BE2C (cell line): Measurements from ENCODE around the gene C1orf56.

Experiments used
- DNase-seq: peaks from one replicate; pipeline ENCODE4 v3.0.0-alpha.2; 2020
- H3K27me3 ChIP-seq: fragments of 250-450 bp; sonication (Bioruptor Pico); 2 replicates; pipeline ENCODE4 v1.5.1; 2020; ENCODE audit warnings: mild to moderate bottlenecking
- H3K36me3 ChIP-seq: fragments of 250-450 bp; sonication (Bioruptor Pico); 2 replicates; pipeline ENCODE4 v1.5.1; 2020; ENCODE audit warnings: mild to moderate bottlenecking
- H3K4me1 ChIP-seq: fragments of 250-450 bp; sonication (Bioruptor Pico); 2 replicates; pipeline ENCODE4 v1.5.1; 2020
- H3K4me3 ChIP-seq: 2 replicates; pipeline ENCODE4 v1.5.1; 2011; ENCODE audit warnings: low read depth, low read length
- H3K9me3 ChIP-seq: fragments of 250-450 bp; sonication (Bioruptor Pico); 2 replicates; pipeline ENCODE4 v1.5.1; 2020
- CTCF ChIP-seq: IDR thresholded peaks from 2 replicates; pipeline ENCODE4 v1.5.1; 2012; ENCODE audit warnings: mild to moderate bottlenecking, low read depth, low read length

Gene C1orf56

GRCh38 chr1:151060007-151060656 lies 12.6 kb downstream of the C1orf56 start, which contains the start of gene MLLT11:
Gene MLLT11, plus strand, starts transcription at chr1:151060397. Its CDS starts 6,828 bp downstream, at chr1:151067225.
- no peak for TF ChIP-seq CTCF
- peak within 1 kb of the TSS; percentile 87 for H3K4me3 ChIP-seq
- H3K9me3 ChIP-seq, result no peaks in the 10 kb centered on the region
- H3K36me3 ChIP-seq, result peaks cover 36% of the 10 kb centered on the region
- H3K27me3 ChIP-seq, result no peaks in the 10 kb centered on the region
- H3K4me1 ChIP-seq, result peaks cover 5% of the 10 kb centered on the region; the same call in 1 of the 2 replicates
- DNase-seq, result peak; percentile 92

GRCh38 chr1:151060657-151061421 lies 13.3 kb downstream of the C1orf56 start:
- no peaks in the 10 kb centered on the region for H3K27me3 ChIP-seq
- peak overlapping the region; percentile 87 for H3K4me3 ChIP-seq
- H3K9me3 ChIP-seq, result no peaks in the 10 kb centered on the region
- peaks cover 36% of the 10 kb centered on the region for H3K36me3 ChIP-seq
- peak; percentile 66 for DNase-seq
- peaks cover 5% of the 10 kb centered on the region; the same call in 1 of the 2 replicates for H3K4me1 ChIP-seq
- no peak for TF ChIP-seq CTCF

GRCh38 chr1:151061704-151062103 lies 14.2 kb downstream of the C1orf56 start:
- H3K4me1 ChIP-seq, result peaks cover 5% of the 10 kb centered on the region; the same call in 1 of the 2 replicates
- H3K36me3 ChIP-seq, result peaks cover 37% of the 10 kb centered on the region
- DNase-seq, result no peak
- H3K9me3 ChIP-seq, result no peaks in the 10 kb centered on the region
- no peak for TF ChIP-seq CTCF
- no peaks in the 10 kb centered on the region for H3K27me3 ChIP-seq
- H3K4me3 ChIP-seq, result peak overlapping the region; percentile 87

- peak; percentile 45 for DNase-seq
- Histone ChIP-seq H3K36me3 (peaks cover 42% of the 10 kb centered on the region), H3K4me1 (peaks cover 5% of the 10 kb centered on the region; the same call in 1 of the 2 replicates), H3K9me3 (no peaks in the 10 kb centered on the region), H3K4me3 (peak overlapping the region; percentile 87), H3K27me3 (no peaks in the 10 kb centered on the region)
- TF ChIP-seq CTCF, result no peak
Measured at GRCh38 chr1:151062741-151063371, 15.3 kb downstream of the C1orf56 start.

- no peak overlapping the region for H3K4me3 ChIP-seq
- peaks cover 3% of the 10 kb centered on the region; the same call in 1 of the 2 replicates for H3K4me1 ChIP-seq
- peaks cover 61% of the 10 kb centered on the region for H3K36me3 ChIP-seq
- DNase-seq, result no peak
- no peak for TF ChIP-seq CTCF
- no peaks in the 10 kb centered on the region for H3K27me3 ChIP-seq
- no peaks in the 10 kb centered on the region for H3K9me3 ChIP-seq
Measured at GRCh38 chr1:151065089-151065645, 17.6 kb downstream of the C1orf56 start.
